Activated CD8-positive, alpha-beta memory T cell treated with anti-CD3 and anti-CD28 coated beads, Interleukin-2, amount 50 U/mL, for 1 hour (primary cell): Measurements from ENCODE around the gene UQCRFS1.

Source experiments
- DNase-seq: peaks from one replicate; pipeline ENCODE4 v3.0.0-alpha.2; 2020; ENCODE audit errors: extremely low read depth

Gene UQCRFS1

DNA sequence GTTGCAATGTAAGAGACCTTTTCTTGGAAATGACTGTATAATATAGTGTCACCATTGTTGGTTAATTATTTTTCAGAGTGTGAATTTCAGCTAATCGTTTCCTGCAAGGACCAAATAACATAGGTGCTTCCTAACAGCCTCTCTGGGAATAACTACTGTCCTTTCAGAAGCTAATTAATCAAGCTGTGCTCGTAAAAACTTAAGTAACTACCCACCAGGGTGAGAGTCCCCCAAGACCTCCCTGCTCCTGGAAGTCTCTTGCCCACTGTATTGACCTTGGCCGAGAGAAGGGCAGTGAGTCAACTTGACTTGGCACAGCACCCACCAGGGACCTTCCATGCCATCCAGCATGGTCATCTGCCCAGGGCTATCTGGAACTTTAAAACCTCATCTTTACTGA is 50.3 kb downstream of the UQCRFS1 start:
- DNase-seq: no peak

- DNase-seq: no peak
These were observed 57.3 kb downstream of the UQCRFS1 start for GRCh38 chr19:29155683-29156082.
